Activated gamma-delta T cell (primary cell): ENCODE data around the gene TMPRSS3.

ENCODE experiments used
- DNase-seq: peaks from one replicate; lab custom pipeline; 2025; lab: John Stamatoyannopoulos, UW

The TMPRSS3 gene

DNA sequence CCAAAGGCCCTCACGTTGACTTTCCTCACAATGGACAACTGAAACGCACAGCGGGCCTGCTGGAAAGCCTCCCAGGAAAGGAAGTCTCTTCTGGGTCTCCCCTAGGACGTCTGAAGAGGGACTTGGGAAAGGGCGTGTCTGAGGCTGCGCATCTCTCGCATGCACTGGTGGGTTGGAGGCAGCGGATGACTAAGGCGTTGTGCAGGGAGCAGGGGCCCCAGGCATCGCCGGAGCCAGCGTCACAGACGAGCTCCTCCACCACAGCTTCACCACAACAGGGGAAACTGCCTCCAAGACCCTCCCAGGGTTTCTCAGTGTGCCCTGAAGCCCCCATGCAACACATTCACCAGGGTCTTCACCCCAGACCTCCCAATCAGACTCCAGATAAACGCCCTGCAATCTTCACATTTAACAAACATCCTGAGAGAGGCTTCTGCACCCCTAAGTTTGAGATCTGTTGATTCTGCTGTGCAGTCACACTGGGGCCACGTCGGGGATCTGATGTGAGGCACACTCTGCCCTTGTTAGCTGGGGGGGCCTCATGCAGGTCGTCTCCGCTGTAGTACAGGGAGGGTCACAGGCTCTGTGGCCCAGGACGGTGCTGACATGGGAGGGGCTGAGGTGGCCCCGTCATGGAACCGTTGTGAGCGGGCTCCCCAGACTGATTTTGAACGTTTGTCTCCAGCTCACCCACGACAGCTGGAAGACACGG is 22.5 kb downstream of the TMPRSS3 start:
- no peak for DNase-seq

DNA sequence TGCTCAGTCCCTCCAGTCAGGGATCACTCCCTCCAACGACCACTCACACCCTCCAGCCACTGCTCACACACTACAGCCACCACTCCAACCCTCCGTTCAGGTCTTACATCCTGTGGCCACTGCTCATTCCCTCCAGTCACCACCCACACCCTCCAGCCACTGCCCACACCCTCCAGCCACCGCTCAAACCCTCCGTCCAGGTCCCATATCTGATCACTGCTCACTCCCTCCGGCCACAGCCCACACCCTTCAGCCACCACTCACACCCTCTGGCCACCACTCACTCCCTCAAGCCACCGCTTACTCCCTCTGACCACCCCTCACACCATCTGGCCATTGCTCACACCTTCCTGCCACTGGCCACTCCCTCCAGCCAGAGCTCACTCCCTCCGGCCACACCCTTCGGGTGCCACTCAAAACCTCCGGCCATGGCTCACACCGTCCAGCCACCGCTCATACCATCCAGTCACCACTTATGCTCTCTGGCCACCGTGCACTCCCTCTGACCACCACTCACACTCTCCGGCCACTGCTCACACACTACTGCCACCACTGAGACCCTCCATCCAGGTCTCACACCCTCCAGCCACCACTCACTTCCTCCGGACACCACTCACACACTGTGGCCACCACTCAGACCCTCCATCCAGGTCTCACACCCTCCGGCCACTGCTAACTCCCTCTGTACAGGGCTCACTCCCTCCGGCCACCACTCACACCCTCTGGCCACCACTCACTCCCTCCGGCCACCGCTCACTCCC is 24.8 kb downstream of the TMPRSS3 start:
- no peak for DNase-seq

GRCh38 chr21:42369821-42370220 is 26.0 kb downstream of the TMPRSS3 start:
- DNase-seq: no peak

DNA sequence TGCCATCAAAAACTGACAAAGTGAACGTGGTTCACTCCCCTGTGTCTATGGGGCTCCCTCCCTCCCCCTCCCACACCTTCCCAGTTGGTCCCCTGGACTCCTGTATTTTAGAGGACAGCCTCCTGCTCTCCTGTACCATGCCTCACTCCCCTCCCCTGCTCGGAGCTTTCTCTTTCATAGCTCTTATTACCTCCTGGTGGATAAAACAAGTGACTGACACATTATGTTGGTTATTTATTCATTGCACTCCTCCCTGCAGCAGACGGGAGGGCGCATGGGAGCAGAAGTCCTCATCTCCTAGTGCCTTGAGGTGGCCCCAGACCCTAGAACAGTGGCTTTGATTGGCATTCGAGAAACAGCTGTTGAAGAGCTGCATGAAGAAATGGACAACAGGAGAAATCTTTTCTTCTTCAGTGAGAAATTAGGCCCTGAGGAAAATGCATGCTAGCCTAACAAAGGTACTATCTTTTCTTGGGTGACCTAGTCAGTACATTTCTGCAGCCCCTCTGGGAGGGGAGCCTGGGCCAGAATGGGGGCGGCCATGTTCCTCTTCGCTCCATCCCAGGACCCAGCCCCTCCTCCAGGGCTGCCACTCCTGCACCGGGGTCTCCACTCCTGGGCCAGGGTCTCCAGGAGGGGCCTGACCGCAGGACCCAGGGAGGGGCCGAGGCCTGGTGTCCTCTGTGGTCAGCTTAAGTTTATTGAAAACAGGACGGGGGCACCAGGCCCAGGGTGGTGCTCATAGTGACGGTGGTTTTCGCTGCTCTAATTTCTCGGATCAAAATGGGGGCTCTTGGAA is 28.3 kb downstream of the TMPRSS3 start:
- DNase-seq: no peak

- no peak for DNase-seq
Observed at GRCh38 chr21:42366292-42367010, 29.4 kb downstream of the TMPRSS3 start, which contains the start of gene TFF1. Gene TFF1 (minus strand): TSS chr21:42366535. CDS start chr21:42366495, 40 bp downstream.

- DNase-seq: no peak
Observed at GRCh38 chr21:42365770-42366169, 30.1 kb downstream of the TMPRSS3 start.

DNA sequence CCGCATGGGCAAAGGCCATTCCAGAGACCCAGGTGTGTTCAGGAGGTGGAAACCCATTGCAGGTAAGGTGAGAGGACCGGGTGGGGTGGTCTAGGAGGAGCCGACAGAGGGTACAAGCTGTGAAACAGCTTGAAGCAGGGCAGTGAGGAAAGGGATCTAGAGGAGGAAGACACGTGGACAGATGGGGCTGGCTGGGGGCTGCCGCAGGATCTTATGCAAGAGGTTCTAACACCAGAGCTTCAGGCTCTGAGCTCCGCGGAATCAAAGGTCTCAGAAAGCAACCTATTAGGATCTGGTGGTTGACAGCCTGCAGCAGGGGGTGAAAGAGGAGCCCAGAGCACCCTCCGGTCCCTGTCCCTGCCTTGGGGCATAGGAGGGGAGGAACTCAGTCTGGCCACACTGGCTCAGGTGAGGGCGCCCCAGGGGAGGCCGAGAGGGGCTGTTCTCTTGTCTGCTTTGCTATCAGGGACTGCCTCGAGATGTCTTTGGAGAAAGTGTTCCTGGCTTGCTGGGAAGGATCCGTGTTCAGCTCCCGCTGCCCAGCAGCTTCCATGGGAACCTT is 31.5 kb downstream of the TMPRSS3 start:
- DNase-seq: no peak

- no peak for DNase-seq
Observed at GRCh38 chr21:42363312-42363711, 32.5 kb downstream of the TMPRSS3 start.

- DNase-seq: no peak
Observed at GRCh38 chr21:42362700-42363099, 33.2 kb downstream of the TMPRSS3 start.

GRCh38 chr21:42362198-42362597 is 33.7 kb downstream of the TMPRSS3 start:
- DNase-seq: no peak

- no peak for DNase-seq
Observed at GRCh38 chr21:42361286-42361685, 34.6 kb downstream of the TMPRSS3 start.

DNA sequence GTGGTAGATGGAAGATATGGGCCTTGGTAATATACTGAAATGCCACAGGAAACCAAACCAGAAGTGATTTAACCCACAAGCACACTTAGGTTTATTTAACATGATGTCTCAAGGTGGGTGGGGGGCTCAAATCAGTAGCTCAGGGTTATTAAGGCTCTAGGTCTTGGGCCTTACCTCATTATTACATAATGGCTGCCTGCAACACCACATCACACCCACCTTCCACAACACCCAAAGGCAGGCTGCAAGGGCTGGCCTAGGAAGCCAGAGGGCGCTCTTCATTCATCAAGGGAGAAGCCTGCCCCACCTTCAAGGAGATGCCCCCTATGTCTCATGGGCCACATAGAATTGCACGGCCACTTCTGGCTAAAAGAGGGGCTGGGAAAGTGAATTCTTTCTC is 35.5 kb downstream of the TMPRSS3 start:
- DNase-seq: no peak

DNA sequence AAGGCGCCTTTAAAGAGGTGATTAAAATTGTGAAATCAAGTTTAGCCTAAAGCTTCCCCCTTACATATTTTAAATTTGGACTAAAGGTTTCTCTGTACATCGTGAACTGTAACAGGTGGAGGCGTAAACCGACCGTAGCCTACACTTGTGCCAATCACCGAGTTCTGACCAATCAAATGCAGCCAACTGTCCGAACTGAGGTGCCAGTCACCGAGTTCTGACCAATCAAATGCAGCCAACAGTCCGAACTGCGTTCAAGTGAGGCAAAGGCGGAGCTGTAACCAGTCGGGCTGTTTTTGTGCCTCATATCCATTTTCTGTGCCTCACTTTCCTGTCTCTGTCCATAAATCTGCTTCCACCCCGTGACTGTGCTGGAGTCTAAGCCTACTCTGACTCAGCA is 36.9 kb downstream of the TMPRSS3 start:
- DNase-seq: no peak

DNA sequence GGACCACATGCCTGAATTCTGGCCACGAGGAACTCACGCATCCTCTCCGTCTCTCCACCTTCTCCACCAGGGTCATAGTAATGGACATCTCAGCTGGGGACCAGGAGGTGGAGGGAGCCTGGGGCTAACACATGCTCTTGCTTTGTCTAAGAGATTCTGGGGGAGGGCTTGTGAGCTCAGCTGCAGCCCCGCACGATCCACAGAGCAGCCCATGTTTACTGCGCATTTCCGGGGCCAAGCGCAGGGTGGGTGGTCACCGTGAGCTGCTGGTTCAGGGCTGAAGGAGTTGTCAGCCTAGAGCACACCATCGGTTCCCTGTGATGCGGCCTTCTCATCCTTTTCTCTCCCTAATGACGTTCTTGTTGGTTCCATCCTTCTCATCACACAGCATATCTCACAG is 37.6 kb downstream of the TMPRSS3 start:
- DNase-seq: no peak

- no peak for DNase-seq
Observed at GRCh38 chr21:42357307-42357706, 38.5 kb downstream of the TMPRSS3 start.

- DNase-seq: no peak
Observed at GRCh38 chr21:42356650-42357049, 39.2 kb downstream of the TMPRSS3 start.

DNA sequence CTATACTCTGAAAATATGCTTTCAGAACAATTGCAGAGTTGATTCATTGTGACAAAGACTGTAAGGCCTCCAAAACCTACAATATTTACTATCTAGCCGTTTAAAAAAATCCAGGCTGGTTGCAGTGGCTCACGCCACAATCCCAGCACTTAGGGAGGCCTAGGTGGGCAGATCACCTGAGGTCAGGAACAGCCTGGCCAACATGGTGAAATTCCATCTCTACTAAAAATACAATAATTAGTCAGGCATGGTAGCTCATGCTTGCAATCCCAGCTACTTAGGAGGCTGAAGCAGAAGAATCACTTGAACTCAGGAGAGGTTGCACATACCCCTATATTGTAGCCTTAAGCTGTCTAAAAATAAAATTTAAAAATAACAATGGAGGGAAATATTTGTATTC is 39.8 kb downstream of the TMPRSS3 start:
- DNase-seq: no peak

DNA sequence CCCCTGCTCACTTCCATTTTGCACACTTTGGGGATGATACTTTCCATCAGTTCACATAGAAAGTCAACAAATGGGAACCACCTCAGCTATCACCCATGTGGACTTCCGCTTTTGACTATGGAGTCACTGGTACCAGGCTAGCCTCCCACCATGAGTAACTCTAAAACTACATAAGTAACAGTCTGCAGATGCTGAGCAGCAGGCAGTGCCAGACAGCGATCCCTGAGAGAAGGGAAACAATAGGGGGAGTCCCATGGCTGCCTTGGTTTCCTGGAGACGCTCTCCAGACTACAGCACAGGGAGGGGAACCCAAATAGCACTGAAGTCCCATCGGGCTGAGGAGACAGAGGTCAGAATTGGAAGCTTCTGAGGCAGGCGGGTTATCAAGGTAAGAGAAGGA is 42.2 kb downstream of the TMPRSS3 start:
- DNase-seq: no peak

- no peak for DNase-seq
Observed at GRCh38 chr21:42352441-42353095, 43.3 kb downstream of the TMPRSS3 start.

DNA sequence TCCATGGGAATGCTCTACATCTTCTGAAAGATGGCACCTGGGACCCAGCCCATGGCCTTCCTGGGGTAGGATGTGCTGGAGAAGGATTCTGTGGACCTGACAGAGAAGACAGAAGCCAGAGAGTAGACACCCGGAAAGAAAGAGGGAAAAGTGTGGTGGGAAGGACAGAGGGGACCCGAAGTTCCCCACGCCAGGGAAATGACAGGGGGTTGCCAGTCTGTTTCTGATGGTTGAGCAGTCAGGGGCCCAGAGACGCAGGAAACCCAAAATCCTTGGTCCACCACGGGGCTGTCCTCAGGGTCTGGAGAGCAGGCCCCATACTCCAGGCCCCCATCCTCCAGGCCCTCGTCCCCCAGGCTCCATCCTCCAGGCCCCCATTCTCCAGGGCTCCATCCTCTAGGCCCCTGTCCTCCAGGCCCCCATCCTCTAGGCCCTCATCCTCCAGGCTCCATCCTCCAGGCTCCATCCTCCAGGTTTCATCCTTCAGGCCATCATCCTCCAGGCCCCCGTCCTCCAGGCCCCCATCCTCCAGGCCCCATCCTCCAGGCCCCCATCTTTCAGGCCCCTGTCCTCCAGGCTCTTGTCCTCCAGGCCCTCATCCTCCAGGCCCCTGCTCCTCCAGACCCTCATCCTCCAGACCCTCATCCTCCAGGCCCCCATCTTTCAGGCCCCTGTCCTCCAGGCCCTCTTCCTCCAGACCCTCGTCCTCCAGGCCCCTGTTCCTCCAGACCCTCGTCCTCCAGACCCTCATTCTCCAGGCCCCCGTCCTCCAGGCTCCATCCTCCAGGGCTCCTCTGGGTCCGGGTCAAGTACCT is 44.0 kb downstream of the TMPRSS3 start:
- DNase-seq: no peak
